ENCODE results near the gene SPAG16. TPM values are rescaled to one million over a fixed set of nuclear protein-coding genes. Genes with fewer than 3 reads are reported as not detected.

Gene SPAG16
- total RNA-seq, 4 donors from 2014 or later: 1.1 to 8.8 (median 6.3) TPM

DNA sequence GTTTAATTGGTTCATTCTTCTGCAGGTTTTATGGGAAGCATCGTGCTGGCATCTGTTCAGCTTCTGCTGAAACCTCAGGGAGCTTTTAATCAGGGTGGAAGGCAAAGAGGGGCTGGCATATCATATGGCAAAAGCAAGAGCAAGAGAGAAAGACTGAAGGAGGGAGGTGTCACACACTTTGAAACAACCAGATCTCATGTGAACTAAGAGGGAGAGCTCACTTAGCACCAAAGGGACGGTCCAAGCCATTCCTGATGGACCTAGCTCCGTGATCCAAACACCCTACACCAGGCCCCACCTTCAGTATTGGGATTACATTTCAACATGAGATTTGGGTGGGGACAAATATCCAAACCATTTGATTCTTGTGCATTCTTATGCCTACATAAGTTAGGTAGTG lies 563.1 kb downstream of the SPAG16 start:
- intact Hi-C loops (cut with DNase I; ENCODE audit: low total_unique reads): loop anchor here (10.0 kb wide), 1 partner anchor 637 kb away; no protein-coding TSS in a partner anchor
- Histone ChIP-seq H3K4me1 (peaks cover 7 to 26% of the 10 kb centered on the region in 2 donors), H3K27ac (peak overlapping the region; percentile 62 to 84 (median 70)), H3K9me3 (no peaks in the 10 kb centered on the region), H3K4me3 (no peak overlapping the region), H3K27me3 (no peaks in the 10 kb centered on the region), H3K36me3 (no peaks in the 10 kb centered on the region)
- DNase-seq (no peak), ATAC-seq (peak; percentile 39 to 73)
- in situ Hi-C loops (cut with MboI; ENCODE audit: low sequenced_read_pairs in 4 of 4): no loop called here
- TF ChIP-seq, protein P1, sequence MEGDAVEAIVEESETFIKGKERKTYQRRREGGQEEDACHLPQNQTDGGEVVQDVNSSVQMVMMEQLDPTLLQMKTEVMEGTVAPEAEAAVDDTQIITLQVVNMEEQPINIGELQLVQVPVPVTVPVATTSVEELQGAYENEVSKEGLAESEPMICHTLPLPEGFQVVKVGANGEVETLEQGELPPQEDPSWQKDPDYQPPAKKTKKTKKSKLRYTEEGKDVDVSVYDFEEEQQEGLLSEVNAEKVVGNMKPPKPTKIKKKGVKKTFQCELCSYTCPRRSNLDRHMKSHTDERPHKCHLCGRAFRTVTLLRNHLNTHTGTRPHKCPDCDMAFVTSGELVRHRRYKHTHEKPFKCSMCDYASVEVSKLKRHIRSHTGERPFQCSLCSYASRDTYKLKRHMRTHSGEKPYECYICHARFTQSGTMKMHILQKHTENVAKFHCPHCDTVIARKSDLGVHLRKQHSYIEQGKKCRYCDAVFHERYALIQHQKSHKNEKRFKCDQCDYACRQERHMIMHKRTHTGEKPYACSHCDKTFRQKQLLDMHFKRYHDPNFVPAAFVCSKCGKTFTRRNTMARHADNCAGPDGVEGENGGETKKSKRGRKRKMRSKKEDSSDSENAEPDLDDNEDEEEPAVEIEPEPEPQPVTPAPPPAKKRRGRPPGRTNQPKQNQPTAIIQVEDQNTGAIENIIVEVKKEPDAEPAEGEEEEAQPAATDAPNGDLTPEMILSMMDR (IDR thresholded peaks at IDR 0.05 in 4 of 5, conservative IDR thresholded peaks at IDR 0.05 in 1 of 5): no peak
- no peak for TF ChIP-seq POLR2A (IDR thresholded peaks at IDR 0.05)

DNA sequence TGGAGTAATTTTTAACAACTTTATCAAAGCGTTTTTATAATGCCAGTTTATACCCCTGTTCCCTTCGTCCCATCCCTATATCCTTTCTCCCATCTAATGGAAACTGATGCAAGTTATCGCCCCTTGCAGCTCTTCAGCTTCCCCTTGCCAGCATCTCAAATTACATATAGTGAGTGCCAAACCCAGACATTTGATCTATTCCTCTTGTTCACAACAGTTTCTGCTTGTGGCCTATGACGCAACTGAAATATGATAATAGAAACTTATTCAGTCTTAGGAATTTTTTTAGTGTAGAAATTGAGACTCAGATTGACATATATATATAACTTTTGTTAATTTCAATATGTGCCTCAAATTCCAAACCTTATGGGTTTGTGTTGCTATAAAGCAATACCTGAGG lies 564.4 kb downstream of the SPAG16 start:
- TF ChIP-seq, protein P1 (IDR thresholded peaks at IDR 0.05 in 4 of 5, conservative IDR thresholded peaks at IDR 0.05 in 1 of 5): no peak
- no peak for TF ChIP-seq POLR2A (IDR thresholded peaks at IDR 0.05)
- in situ Hi-C loops (cut with MboI; ENCODE audit: low sequenced_read_pairs in 4 of 4): no loop called here
- Histone ChIP-seq H3K36me3 (no peaks in the 10 kb centered on the region), H3K4me3 (no peak overlapping the region), H3K27ac (peak overlapping the region in 3 of 4 donors; percentile 62 to 84 (median 72)), H3K9me3 (no peaks in the 10 kb centered on the region), H3K4me1 (peaks cover 7 to 26% of the 10 kb centered on the region in 2 donors), H3K27me3 (no peaks in the 10 kb centered on the region)
- intact Hi-C loops (cut with DNase I; ENCODE audit: low total_unique reads): loop anchor here (10.0 kb wide), 1 partner anchor 636 kb away; no protein-coding TSS in a partner anchor
- ATAC-seq: peak in 1 of 2 donors; percentile 59
- no peak for DNase-seq

DNA sequence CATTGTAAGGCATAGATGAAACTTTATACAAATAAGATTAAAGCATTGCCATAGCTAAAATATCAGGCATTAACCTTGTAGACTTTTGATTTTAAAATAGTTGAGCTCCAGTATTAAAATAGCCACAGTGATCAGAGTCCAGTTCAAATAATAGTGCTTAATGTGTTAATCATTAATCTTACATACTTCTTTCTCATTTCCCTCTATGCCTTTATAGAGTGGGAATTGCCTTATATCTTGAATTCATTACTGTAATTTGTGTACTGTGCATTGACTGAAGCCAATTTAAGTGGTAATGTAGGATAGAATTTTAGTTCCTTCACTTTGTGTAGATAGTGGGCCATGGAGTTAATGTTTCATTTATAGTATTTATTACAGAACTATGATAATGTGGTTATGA lies 577.4 kb downstream of the SPAG16 start:
- Histone ChIP-seq H3K9me3 (no peaks in the 10 kb centered on the region), H3K27me3 (no peaks in the 10 kb centered on the region), H3K4me3 (no peak overlapping the region), H3K27ac (no peak overlapping the region), H3K36me3 (no peaks in the 10 kb centered on the region), H3K4me1 (no peaks in the 10 kb centered on the region)
- intact Hi-C loops (cut with DNase I; ENCODE audit: low total_unique reads) (no loop called here), in situ Hi-C loops (cut with MboI; ENCODE audit: low sequenced_read_pairs in 4 of 4) (no loop called here)
- no peak for ATAC-seq
- DNase-seq: no peak
- TF ChIP-seq, protein P1 (IDR thresholded peaks at IDR 0.05 in 4 of 5, conservative IDR thresholded peaks at IDR 0.05 in 1 of 5): no peak
- no peak for TF ChIP-seq POLR2A (IDR thresholded peaks at IDR 0.05)

DNA sequence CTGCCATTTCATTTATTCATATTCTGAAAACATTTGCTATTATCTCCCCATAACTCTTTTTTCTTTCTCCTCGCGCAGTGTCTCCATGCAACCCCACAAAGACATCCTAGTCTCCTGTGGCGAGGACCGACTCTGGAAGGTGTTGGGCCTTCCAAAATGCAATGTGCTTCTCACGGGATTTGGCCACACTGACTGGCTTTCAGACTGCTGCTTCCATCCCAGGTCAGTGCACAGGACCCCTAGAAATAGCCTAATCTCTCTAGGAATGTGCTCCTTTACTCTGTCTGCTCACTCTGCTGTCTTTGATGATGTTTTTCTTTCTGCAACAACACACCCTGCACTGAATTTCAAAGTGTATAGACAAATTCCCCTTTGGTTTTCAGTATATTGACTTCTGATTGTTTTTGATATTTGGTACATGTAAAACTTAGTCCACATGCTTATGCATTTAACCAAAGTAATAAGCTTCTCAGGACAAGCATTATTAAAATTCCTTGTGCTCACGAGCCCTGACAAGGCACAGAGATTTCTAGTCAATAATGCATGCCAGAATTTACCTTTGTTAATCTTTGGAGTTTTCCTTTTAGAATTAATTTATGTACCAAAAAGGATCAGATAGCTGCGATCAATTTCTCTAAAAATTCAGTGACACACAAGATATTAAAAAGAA lies 578.3 kb downstream of the SPAG16 start:
- in situ Hi-C loops (cut with MboI; ENCODE audit: low sequenced_read_pairs in 4 of 4): no loop called here
- no peaks in the 10 kb centered on the region for H3K4me1 ChIP-seq
- intact Hi-C loops (cut with DNase I; ENCODE audit: low total_unique reads): no loop called here

More for the DNA sequence above, 578.3 kb downstream of the SPAG16 start:
- Histone ChIP-seq H3K36me3 (no peaks in the 10 kb centered on the region), H3K9me3 (no peaks in the 10 kb centered on the region), H3K4me3 (no peak overlapping the region), H3K27me3 (no peaks in the 10 kb centered on the region), H3K27ac (no peak overlapping the region)
- ATAC-seq (no peak), DNase-seq (no peak)
- TF ChIP-seq POLR2A (IDR thresholded peaks at IDR 0.05): no peak
- TF ChIP-seq, protein P1 (IDR thresholded peaks at IDR 0.05 in 4 of 5, conservative IDR thresholded peaks at IDR 0.05 in 1 of 5): no peak
